Neuronal stem cell (in vitro differentiated cells): ENCODE data around the gene DHH.
A peak's percentile ranks its signal among the peaks of the same experiment; 100 is the strongest.

Source experiments
- DNase-seq: peaks from one replicate; pipeline ENCODE4 v3.0.0-alpha.2; 2013; ENCODE audit warnings: low spot score
- H2AFZ ChIP-seq: one replicate; pipeline ENCODE4 v1.6.1; 2013; ENCODE audit warnings: mild to moderate bottlenecking, low read length, inconsistent platforms
- H2AK5ac ChIP-seq: 2 replicates; pipeline ENCODE4 v1.6.1; 2013; ENCODE audit warnings: low read depth, mild to moderate bottlenecking, inconsistent platforms, low read length, moderate library complexity, mixed read lengths
- H2BK120ac ChIP-seq: 2 replicates; pipeline ENCODE4 v1.6.1; 2013; ENCODE audit warnings: low read depth, mild to moderate bottlenecking, inconsistent platforms, low read length, moderate library complexity, mixed read lengths
- H2BK12ac ChIP-seq: one replicate; pipeline ENCODE4 v1.6.1; 2013; ENCODE audit warnings: low read length, inconsistent platforms
- H2BK15ac ChIP-seq: 2 replicates; pipeline ENCODE4 v1.6.1; 2013; ENCODE audit warnings: mild to moderate bottlenecking, low read length, inconsistent platforms, mixed read lengths
- H2BK5ac ChIP-seq: one replicate; pipeline ENCODE4 v1.6.1; 2013; ENCODE audit warnings: inconsistent platforms, mild to moderate bottlenecking, low read length, moderate library complexity
- H3K14ac ChIP-seq: one replicate; pipeline ENCODE4 v1.6.1; 2013; ENCODE audit warnings: low read length, inconsistent platforms
- H3K18ac ChIP-seq: 2 replicates; pipeline ENCODE4 v1.6.1; 2013; ENCODE audit warnings: low read length, inconsistent platforms
- H3K23ac ChIP-seq: 2 replicates; pipeline ENCODE4 v1.6.1; 2013; ENCODE audit warnings: low read depth, mild to moderate bottlenecking, mixed read lengths, low read length, inconsistent platforms; ENCODE audit not compliant: poor library complexity
- H3K27ac ChIP-seq: replicated peaks from 3 replicates; pipeline ENCODE4 v1.5.1; 2013; ENCODE audit warnings: low read length, inconsistent platforms
- H3K27me3 ChIP-seq, 3 experiments: 2 replicates each; pipeline ENCODE4 v1.6.1; 2013; ENCODE audit warnings: low read length in 3 of 3, mild to moderate bottlenecking in 2 of 3, inconsistent platforms in 1 of 3, low read depth in 1 of 3, mixed read lengths in 1 of 3, moderate library complexity in 1 of 3; ENCODE audit not compliant: control insufficient read depth in 3 of 3, insufficient read depth in 3 of 3
- H3K36me3 ChIP-seq, 2 donors: replicated peaks in 1 of 2; 2 replicates each; pipeline ENCODE4 v1.6.1; 2013; ENCODE audit warnings: low read length in 2 of 2; ENCODE audit not compliant: control insufficient read depth in 2 of 2, insufficient read depth in 2 of 2
- H3K4ac ChIP-seq: 2 replicates; pipeline ENCODE4 v1.6.1; 2013; ENCODE audit warnings: inconsistent platforms, mild to moderate bottlenecking, low read length, moderate library complexity
- H3K4me1 ChIP-seq, 2 donors: 1 replicate in 1 of 2; 2 replicates in 1 of 2; pipeline ENCODE4 v1.6.1; 2013; ENCODE audit warnings: low read length in 2 of 2, low read depth in 1 of 2; ENCODE audit not compliant: control insufficient read depth in 2 of 2, insufficient read depth in 1 of 2
- H3K4me2 ChIP-seq: one replicate; pipeline ENCODE4 v1.6.1; 2013; ENCODE audit warnings: mild to moderate bottlenecking, low read length, inconsistent platforms; ENCODE audit not compliant: insufficient read depth, poor library complexity, severe bottlenecking
- H3K4me3 ChIP-seq, 2 donors: 2 replicates each; pipeline ENCODE4 v1.5.1; 2013; ENCODE audit warnings: low read length in 2 of 2, mild to moderate bottlenecking in 2 of 2, inconsistent platforms in 1 of 2, moderate library complexity in 1 of 2
- H3K79me1 ChIP-seq: one replicate; pipeline ENCODE4 v1.6.1; 2013; ENCODE audit warnings: low read depth, mild to moderate bottlenecking, inconsistent platforms, low read length, moderate library complexity
- H3K9ac ChIP-seq: one replicate; pipeline ENCODE4 v1.6.1; 2013; ENCODE audit warnings: mild to moderate bottlenecking, low read depth, low read length, inconsistent platforms; ENCODE audit not compliant: poor library complexity
- H3K9me3 ChIP-seq, 2 donors: replicated peaks in 1 of 2; 2 replicates each; pipeline versions ENCODE3 to v1.6.1; 2013; ENCODE audit warnings: low read length in 2 of 2, mild to moderate bottlenecking in 2 of 2, inconsistent platforms in 1 of 2, low read depth in 1 of 2, mixed read lengths in 1 of 2, moderate library complexity in 1 of 2; ENCODE audit not compliant: control insufficient read depth in 2 of 2, insufficient read depth in 1 of 2
- H4K8ac ChIP-seq: one replicate; pipeline ENCODE4 v1.6.1; 2013; ENCODE audit warnings: low read depth, mild to moderate bottlenecking, inconsistent platforms, low read length, moderate library complexity
- H4K91ac ChIP-seq: one replicate; pipeline ENCODE4 v1.6.1; 2013; ENCODE audit warnings: low read length, low read depth, mild to moderate bottlenecking, inconsistent platforms; ENCODE audit not compliant: poor library complexity
- WGBS, 2 donors: extraction: QIAGEN DNeasy Blood & Tissue Kit; methylation state at CpG; one replicate each; pipeline ENCODE4 v1.1.7; 2013; ENCODE audit warnings: missing lambda C conversion rate in 2 of 2, mixed read lengths in 1 of 2; ENCODE audit not compliant: insufficient read length in 2 of 2, insufficient replicate concordance in 1 of 2; ENCODE audit errors: extremely low coverage in 2 of 2; 5-methylcytosine and 5-hydroxymethylcytosine counted together

Gene DHH

GRCh38 chr12:49070971-49071370, 23.6 kb downstream of the DHH start:
- no peak overlapping the region for H2BK15ac ChIP-seq
- H2BK120ac ChIP-seq: no peak overlapping the region
- no peak overlapping the region for H2AFZ ChIP-seq
- no peak overlapping the region for H4K8ac ChIP-seq
- H3K14ac ChIP-seq: no peak overlapping the region
- no peaks in the 10 kb centered on the region for H3K9me3 ChIP-seq
- WGBS, 2 donors: no CpG with 5 or more reads among the region's 11 CpGs
- H3K9ac ChIP-seq: no peak overlapping the region
- peaks cover 0 to 7% (median 3%) of the 10 kb centered on the region in 3 experiments for H3K27me3 ChIP-seq
- no peak overlapping the region for H2BK5ac ChIP-seq
- no peak overlapping the region for H2AK5ac ChIP-seq
- no peak overlapping the region for H3K18ac ChIP-seq
- H3K27ac ChIP-seq: no peak overlapping the region
- no peak for DNase-seq
- peaks cover 4 to 9% of the 10 kb centered on the region in 2 donors for H3K4me1 ChIP-seq
- H3K4ac ChIP-seq: no peak overlapping the region
- H3K4me2 ChIP-seq: no peak overlapping the region
- H3K23ac ChIP-seq: no peak overlapping the region
- H4K91ac ChIP-seq: no peak overlapping the region
- no peaks in the 10 kb centered on the region for H3K36me3 ChIP-seq
- no peaks in the 10 kb centered on the region for H3K79me1 ChIP-seq
- no peak overlapping the region for H3K4me3 ChIP-seq
- no peak overlapping the region for H2BK12ac ChIP-seq

GRCh38 chr12:49069507-49070346, 24.9 kb downstream of the DHH start, which contains the start of gene RHEBL1:
Gene RHEBL1 (minus strand): TSS chr12:49069979. CDS start chr12:49069785, 194 bp downstream.
- H4K91ac ChIP-seq: no peak within 1 kb of the TSS
- H2AK5ac ChIP-seq: no peak within 1 kb of the TSS
- H3K4me3 ChIP-seq: peak within 1 kb of the TSS; percentile 53 to 86
- no peak within 1 kb of the TSS for H2BK5ac ChIP-seq
- H3K79me1 ChIP-seq: no peaks in the 10 kb centered on the region
- peak within 1 kb of the TSS; percentile 94 for H3K18ac ChIP-seq
- H3K4ac ChIP-seq: no peak within 1 kb of the TSS
- H2BK15ac ChIP-seq: no peak within 1 kb of the TSS
- H3K14ac ChIP-seq: no peak within 1 kb of the TSS
- H3K9me3 ChIP-seq: no peaks in the 10 kb centered on the region
- peaks cover 4 to 9% of the 10 kb centered on the region in 2 donors for H3K4me1 ChIP-seq
- H3K23ac ChIP-seq: no peak within 1 kb of the TSS
- no peak within 1 kb of the TSS for H2BK12ac ChIP-seq
- DNase-seq: peak; percentile 91
- H2AFZ ChIP-seq: peak within 1 kb of the TSS; percentile 96
- H3K27me3 ChIP-seq: peaks cover 0 to 7% (median 0%) of the 10 kb centered on the region in 3 experiments
- H3K9ac ChIP-seq: peak within 1 kb of the TSS; percentile 50
- no peak within 1 kb of the TSS for H3K27ac ChIP-seq
- H2BK120ac ChIP-seq: no peak within 1 kb of the TSS
- 100% methylated on average over 1 of the region's 60 CpGs; no CpG with 5 or more reads in 1 of the 2 donors for WGBS, 2 donors
- peaks cover 0 to 2% of the 10 kb centered on the region in 2 donors for H3K36me3 ChIP-seq
- H3K4me2 ChIP-seq: peak within 1 kb of the TSS; percentile 85
- H4K8ac ChIP-seq: no peak within 1 kb of the TSS

- H2BK120ac ChIP-seq: no peak overlapping the region
- H2BK5ac ChIP-seq: no peak overlapping the region
- no peaks in the 10 kb centered on the region for H3K79me1 ChIP-seq
- H3K18ac ChIP-seq: no peak overlapping the region
- H4K8ac ChIP-seq: no peak overlapping the region
- H3K4ac ChIP-seq: no peak overlapping the region
- no peak for DNase-seq
- H3K23ac ChIP-seq: no peak overlapping the region
- H3K9me3 ChIP-seq: no peaks in the 10 kb centered on the region
- peaks cover 0 to 7% (median 0%) of the 10 kb centered on the region in 3 experiments for H3K27me3 ChIP-seq
- WGBS, 2 donors: no CpG with 5 or more reads among the region's 21 CpGs
- no peak overlapping the region for H3K27ac ChIP-seq
- H2AFZ ChIP-seq: peak overlapping the region; percentile 96
- no peak overlapping the region for H4K91ac ChIP-seq
- no peak overlapping the region for H2BK12ac ChIP-seq
- H2AK5ac ChIP-seq: no peak overlapping the region
- H3K4me2 ChIP-seq: peak overlapping the region; percentile 85
- H3K14ac ChIP-seq: no peak overlapping the region
- H3K9ac ChIP-seq: peak overlapping the region; percentile 32
- H3K4me3 ChIP-seq: peak overlapping the region; percentile 53 to 86
- H3K36me3 ChIP-seq: peaks cover 0 to 3% of the 10 kb centered on the region in 2 donors
- no peak overlapping the region for H2BK15ac ChIP-seq
- H3K4me1 ChIP-seq: peaks cover 4 to 9% of the 10 kb centered on the region in 2 donors
These were observed 25.6 kb downstream of the DHH start for GRCh38 chr12:49068879-49069506.

- no peak overlapping the region for H2BK15ac ChIP-seq
- H3K4me1 ChIP-seq: peaks cover 6 to 12% of the 10 kb centered on the region in 2 donors
- no peak overlapping the region for H4K91ac ChIP-seq
- peaks cover 0 to 7% (median 0%) of the 10 kb centered on the region in 3 experiments for H3K27me3 ChIP-seq
- no peak overlapping the region for H3K14ac ChIP-seq
- H3K9ac ChIP-seq: no peak overlapping the region
- H4K8ac ChIP-seq: no peak overlapping the region
- H2AK5ac ChIP-seq: no peak overlapping the region
- no CpG with 5 or more reads among the region's 4 CpGs for WGBS, 2 donors
- H3K18ac ChIP-seq: no peak overlapping the region
- peaks cover 0 to 3% of the 10 kb centered on the region in 2 donors for H3K36me3 ChIP-seq
- H3K9me3 ChIP-seq: no peaks in the 10 kb centered on the region
- H2BK12ac ChIP-seq: no peak overlapping the region
- H2BK5ac ChIP-seq: no peak overlapping the region
- H3K27ac ChIP-seq: no peak overlapping the region
- no peak overlapping the region for H3K4me2 ChIP-seq
- H2AFZ ChIP-seq: no peak overlapping the region
- H3K4ac ChIP-seq: no peak overlapping the region
- H3K4me3 ChIP-seq: no peak overlapping the region
- no peak overlapping the region for H3K23ac ChIP-seq
- H2BK120ac ChIP-seq: no peak overlapping the region
- H3K79me1 ChIP-seq: no peaks in the 10 kb centered on the region
- no peak for DNase-seq
These were observed 28.5 kb downstream of the DHH start for GRCh38 chr12:49066120-49066519.
